MCF 10A (cell line): ENCODE measurements around the gene RNF223. TPM values are rescaled to one million over a fixed set of nuclear protein-coding genes. Genes with fewer than 3 reads are reported as not detected.

Experiments used
- BruUV-seq: library from RNA; stranded (reverse); fragments of 400-500 nt; replicated peaks from 2 replicates; lab custom pipeline; 2021; lab: Mats Ljungman, UMichigan
- CTCF ChIA-PET: fragments of 300-600 bp; sonication (Branson Sonifier 250); formaldehyde crosslinking; extraction: SDS; loops from one replicate; lab custom pipeline; 2021; ENCODE audit warnings: antibody characterized with exemption, inconsistent platforms; lab: Yijun Ruan, JAX
- POLR2A ChIA-PET: fragments of 300-600, 350-650 bp; sonication (Branson Sonifier 250); formaldehyde crosslinking; extraction: SDS; loops from one replicate; lab custom pipeline; 2020; ENCODE audit warnings: antibody characterized with exemption, inconsistent platforms; lab: Yijun Ruan, JAX
- DNase-seq: peaks from one replicate; pipeline ENCODE4 v3.0.0-alpha.2; 2018; ENCODE audit not compliant: unreplicated experiment
- H3K27ac Mint-ChIP-seq: one replicate; pipeline ENCODE4 v1.8.0; 2022; ENCODE audit warnings: mild to moderate bottlenecking, low read depth, mixed read lengths; ENCODE audit not compliant: unreplicated experiment
- H3K27me3 Mint-ChIP-seq: one replicate; pipeline ENCODE4 v1.8.0; 2022; ENCODE audit warnings: mixed read lengths; ENCODE audit not compliant: insufficient read depth, unreplicated experiment
- H3K36me3 Mint-ChIP-seq: one replicate; pipeline ENCODE4 v1.8.0; 2022; ENCODE audit warnings: mild to moderate bottlenecking, moderate library complexity, mixed read lengths; ENCODE audit not compliant: insufficient read depth, unreplicated experiment
- H3K4me1 Mint-ChIP-seq: one replicate; pipeline ENCODE4 v1.8.0; 2022; ENCODE audit warnings: mixed read lengths; ENCODE audit not compliant: insufficient read depth, unreplicated experiment
- H3K4me3 Mint-ChIP-seq: one replicate; pipeline ENCODE4 v1.8.0; 2022; ENCODE audit warnings: mild to moderate bottlenecking, moderate library complexity, mixed read lengths; ENCODE audit not compliant: unreplicated experiment
- H3K9me3 Mint-ChIP-seq: one replicate; pipeline ENCODE4 v1.8.0; 2022; ENCODE audit warnings: mixed read lengths; ENCODE audit not compliant: unreplicated experiment
- CTCF ChIP-seq: fragments of 200-600 bp; IDR thresholded peaks from one replicate; pipeline ENCODE4 v1.8.0; 2022; ENCODE audit warnings: antibody characterized with exemption, mild to moderate bottlenecking; ENCODE audit not compliant: unreplicated experiment
- intact Hi-C: fragments of 100-400 bp; cut with micrococcal nuclease; formaldehyde crosslinking; loops from 2 replicates; pipeline ENCODE4 v1.14.1; 2022
- total RNA-seq: library from RNA; stranded (reverse); gene quantifications from 2 replicates; pipeline ENCODE4 v1.2.3, GENCODE V29; 2022

RNF223 gene
- total RNA-seq, 1 experiment from 2014 or later: 0.30 TPM

GRCh38 chr1:1091344-1092148 is 17.4 kb upstream of the RNF223 start:
- Mint-ChIP-seq H3K27ac (no peak overlapping the region), H3K4me3 (no peak overlapping the region), H3K9me3 (no peaks in the 10 kb centered on the region), H3K36me3 (peaks cover 14% of the 10 kb centered on the region), H3K4me1 (no peaks in the 10 kb centered on the region), H3K27me3 (no peaks in the 10 kb centered on the region)
- no TSS peak for BruUV-seq
- CTCF ChIA-PET: no interaction called here
- intact Hi-C loops: no loop called here
- no peak for TF ChIP-seq CTCF
- no peak for DNase-seq
- POLR2A ChIA-PET: no interaction called here

- Mint-ChIP-seq H3K4me1 (no peaks in the 10 kb centered on the region), H3K9me3 (no peaks in the 10 kb centered on the region), H3K4me3 (no peak overlapping the region), H3K27me3 (no peaks in the 10 kb centered on the region), H3K27ac (no peak overlapping the region), H3K36me3 (peaks cover 14% of the 10 kb centered on the region)
- no peak for TF ChIP-seq CTCF
- DNase-seq: no peak
- intact Hi-C loops: no loop called here
- CTCF ChIA-PET: no interaction called here
- BruUV-seq: no TSS peak
- POLR2A ChIA-PET: no interaction called here
These were observed 16.6 kb upstream of the RNF223 start for GRCh38 chr1:1090424-1091343.

GRCh38 chr1:1089731-1090423 is 15.8 kb upstream of the RNF223 start:
- peaks cover 14% of the 10 kb centered on the region for H3K36me3 Mint-ChIP-seq
- no peak overlapping the region for H3K4me3 Mint-ChIP-seq
- no peaks in the 10 kb centered on the region for H3K27me3 Mint-ChIP-seq
- no peak overlapping the region for H3K27ac Mint-ChIP-seq
- no peaks in the 10 kb centered on the region for H3K9me3 Mint-ChIP-seq
- H3K4me1 Mint-ChIP-seq: no peaks in the 10 kb centered on the region
- POLR2A ChIA-PET: interaction anchor here (0.6 kb wide), 1 partner anchor 95 kb away, joined by 3 read pairs; no protein-coding TSS in a partner anchor
- CTCF ChIA-PET: no interaction called here
- no peak for TF ChIP-seq CTCF
- DNase-seq: no peak
- no TSS peak for BruUV-seq
- intact Hi-C loops: no loop called here
